Daoy (cell line): ENCODE measurements around the gene FLG2. TPM values are rescaled to one million over a fixed set of nuclear protein-coding genes. Genes with fewer than 3 reads are reported as not detected.
"Not testable (repeated sequence)": the region's sequence is repeated elsewhere in the genome, so short reads cannot be mapped to it uniquely, and the experiment has no call there.

Experiments used
- DNase-seq: peaks from one replicate; pipeline ENCODE4 v3.0.0-alpha.2; 2015; ENCODE audit warnings: low read depth
- total RNA-seq: library from RNA; depleted of rRNA; stranded (reverse); fragments of >200 nt; shearing (Covaris generic); gene quantifications from 2 replicates; pipeline ENCODE4 v1.2.3, GENCODE V29; 2014; rRNA removed

FLG2 gene
- total RNA-seq, 1 experiment from 2014 or later: not detected

GRCh38 chr1:152313319-152313801, 46.4 kb downstream of the FLG2 start:
- no peak for DNase-seq

- DNase-seq: not testable (repeated sequence)
Measured at GRCh38 chr1:152312169-152312568, 47.6 kb downstream of the FLG2 start.

GRCh38 chr1:152309955-152310354, 49.9 kb downstream of the FLG2 start:
- no peak for DNase-seq

GRCh38 chr1:152309320-152309901, 50.4 kb downstream of the FLG2 start:
- DNase-seq: not testable (repeated sequence)

- not testable (repeated sequence) for DNase-seq
Measured at GRCh38 chr1:152308758-152309157, 51.0 kb downstream of the FLG2 start.

- DNase-seq: not testable (repeated sequence)
Measured at GRCh38 chr1:152307970-152308369, 51.8 kb downstream of the FLG2 start.

GRCh38 chr1:152306123-152306522, 53.7 kb downstream of the FLG2 start:
- not testable (repeated sequence) for DNase-seq

- not testable (repeated sequence) for DNase-seq
Measured at GRCh38 chr1:152304773-152305172, 55.0 kb downstream of the FLG2 start.

GRCh38 chr1:152303139-152303872, 56.5 kb downstream of the FLG2 start:
- DNase-seq: not testable (repeated sequence)

Other genes starting within 250 kb of the FLG2 start
- 0.29 TPM in 1 of 2 replicates, not detected in the other for gene TCHH, start 244.6 kb downstream of the FLG2 start, total RNA-seq
- gene RPTN, start 200.8 kb downstream of the FLG2 start, total RNA-seq: not detected in 2 replicates
- not detected in 2 replicates for gene HRNR, start 135.8 kb downstream of the FLG2 start, total RNA-seq
- 0.24 and 0.34 TPM in 2 replicates for gene FLG, start 34.8 kb downstream of the FLG2 start, total RNA-seq
- not detected in 2 replicates for gene CRNN, start 54.3 kb upstream of the FLG2 start, total RNA-seq
- gene LCE5A, start 150.8 kb upstream of the FLG2 start, total RNA-seq: not detected in 2 replicates
- not detected in 2 replicates for gene CRCT1, start 154.5 kb upstream of the FLG2 start, total RNA-seq
- not detected in 2 replicates for gene LCE3E, start 206.8 kb upstream of the FLG2 start, total RNA-seq
- gene LCE3D, start 220.5 kb upstream of the FLG2 start, total RNA-seq: not detected in 2 replicates
- not detected in 2 replicates for gene LCE3C, start 240.2 kb upstream of the FLG2 start, total RNA-seq